IMR-90 (cell line): ENCODE measurements around the gene GPR32. TPM values are rescaled to one million over a fixed set of nuclear protein-coding genes. Genes with fewer than 3 reads are reported as not detected.

Experiments used
- ATAC-seq: fragments of 200-7000 bp; cut with Tn5 transposase; 2 replicates; pipeline ENCODE4 v1.9.1; 2020; ENCODE audit warnings: low read depth, mild to moderate bottlenecking, moderate library complexity
- BruUV-seq: library from RNA; stranded (reverse); fragments of 400-500 nt; replicated peaks from 2 replicates; lab custom pipeline; 2021; lab: Mats Ljungman, UMichigan
- CTCF ChIA-PET: fragments of 300-600 bp; formaldehyde crosslinking; extraction: SDS; loops from one replicate; lab custom pipeline; 2021; ENCODE audit warnings: antibody characterized with exemption; lab: Yijun Ruan, JAX
- POLR2A ChIA-PET: fragments of 300-600 bp; sonication (Branson Sonifier 250); formaldehyde crosslinking; loops from one replicate; lab custom pipeline; 2022; ENCODE audit warnings: antibody characterized with exemption; ENCODE audit not compliant: unreplicated experiment; lab: Charles Lee
- DNase-seq: peaks from one replicate; pipeline ENCODE4 v3.0.0; 2013
- H2AFZ ChIP-seq: replicated peaks from 2 replicates; pipeline ENCODE3; 2013; ENCODE audit warnings: low read length, mild to moderate bottlenecking; ENCODE audit not compliant: poor library complexity
- H2AK5ac ChIP-seq: 2 replicates; pipeline ENCODE4 v1.6.1; 2013; ENCODE audit warnings: low read depth, low read length, inconsistent platforms
- H2AK9ac ChIP-seq: replicated peaks from 2 replicates; pipeline ENCODE3; 2013; ENCODE audit warnings: mild to moderate bottlenecking, low read depth, low read length, moderate library complexity; ENCODE audit not compliant: poor library complexity
- H2BK120ac ChIP-seq: 2 replicates; pipeline ENCODE4 v1.6.1; 2013; ENCODE audit warnings: low read depth, low read length, inconsistent platforms
- H2BK15ac ChIP-seq: 3 replicates; pipeline ENCODE4 v1.6.1; 2013; ENCODE audit warnings: low read depth, low read length, inconsistent platforms
- H2BK20ac ChIP-seq: 2 replicates; pipeline ENCODE4 v1.6.1; 2013; ENCODE audit warnings: low read depth, mild to moderate bottlenecking, inconsistent platforms, low read length, moderate library complexity
- H2BK5ac ChIP-seq: 2 replicates; pipeline ENCODE4 v1.6.1; 2013; ENCODE audit warnings: mild to moderate bottlenecking, low read depth, low read length, inconsistent platforms; ENCODE audit not compliant: poor library complexity, severe bottlenecking
- H3K14ac ChIP-seq: replicated peaks from 2 replicates; pipeline ENCODE4 v1.6.1; 2013; ENCODE audit warnings: low read depth, low read length, inconsistent platforms
- H3K18ac ChIP-seq: 2 replicates; pipeline ENCODE4 v1.6.1; 2013; ENCODE audit warnings: low read depth, low read length, control low read depth
- H3K23ac ChIP-seq: 2 replicates; pipeline ENCODE4 v1.6.1; 2013; ENCODE audit warnings: low read depth, low read length, inconsistent platforms
- H3K27ac ChIP-seq: 2 replicates; pipeline ENCODE4 v1.5.1; 2013; ENCODE audit warnings: mild to moderate bottlenecking, control low read depth, low read length; ENCODE audit not compliant: insufficient read depth
- H3K27me3 ChIP-seq: 2 replicates; pipeline ENCODE4 v1.6.1; 2013; ENCODE audit warnings: low read length; ENCODE audit not compliant: control insufficient read depth, insufficient read depth
- H3K36me3 ChIP-seq: 2 replicates; pipeline ENCODE4 v1.6.1; 2013; ENCODE audit warnings: low read length, mixed read lengths; ENCODE audit not compliant: control insufficient read depth, insufficient read depth
- H3K4ac ChIP-seq: 2 replicates; pipeline ENCODE4 v1.6.1; 2013; ENCODE audit warnings: low read depth, low read length, inconsistent platforms
- H3K4me1 ChIP-seq: 2 replicates; pipeline ENCODE4 v1.6.1; 2013; ENCODE audit warnings: low read length, mixed read lengths; ENCODE audit not compliant: control insufficient read depth, insufficient read depth
- H3K4me2 ChIP-seq: 2 replicates; pipeline ENCODE4 v1.6.1; 2013; ENCODE audit warnings: low read depth, mild to moderate bottlenecking, control low read depth, low read length, moderate library complexity
- H3K4me3 ChIP-seq: 2 replicates; pipeline ENCODE4 v1.5.1; 2013; ENCODE audit warnings: low read depth, mild to moderate bottlenecking, control low read depth, low read length, moderate library complexity; ENCODE audit not compliant: insufficient read depth
- H3K56ac ChIP-seq: 2 replicates; pipeline ENCODE4 v1.6.1; 2013; ENCODE audit warnings: low read length, inconsistent platforms; ENCODE audit not compliant: insufficient read depth; ENCODE audit errors: extremely low read depth
- H3K79me1 ChIP-seq, 2 experiments: 2 replicates each; pipeline ENCODE4 v1.6.1; 2013; ENCODE audit warnings: low read length in 2 of 2, inconsistent platforms in 1 of 2, low read depth in 1 of 2
- H3K9ac ChIP-seq: 2 replicates; pipeline ENCODE4 v1.6.1; 2013; ENCODE audit warnings: low read depth, low read length, control low read depth
- H3K9me1 ChIP-seq: 2 replicates; pipeline ENCODE4 v1.6.1; 2013; ENCODE audit warnings: low read length, inconsistent platforms; ENCODE audit not compliant: insufficient read depth
- H3K9me3 ChIP-seq: 2 replicates; pipeline ENCODE4 v1.6.1; 2013; ENCODE audit warnings: low read length; ENCODE audit not compliant: control insufficient read depth, insufficient read depth
- H4K20me1 ChIP-seq: 2 replicates; pipeline ENCODE4 v1.6.1; 2013; ENCODE audit warnings: low read length, inconsistent platforms; ENCODE audit not compliant: insufficient read depth
- H4K5ac ChIP-seq: 2 replicates; pipeline ENCODE4 v1.6.1; 2013; ENCODE audit warnings: mild to moderate bottlenecking, low read depth, low read length, control low read depth
- H4K8ac ChIP-seq, 2 experiments: 2 replicates each; pipeline ENCODE4 v1.6.1; 2013; ENCODE audit warnings: low read depth in 2 of 2, low read length in 2 of 2, control low read depth in 1 of 2, inconsistent platforms in 1 of 2
- H4K91ac ChIP-seq: 2 replicates; pipeline ENCODE4 v1.6.1; 2013; ENCODE audit warnings: low read depth, low read length, inconsistent platforms; ENCODE audit not compliant: insufficient read depth
- BHLHE40 ChIP-seq: fragments of 150-350 bp; IDR thresholded peaks from 2 replicates; pipeline ENCODE4 v1.6.1; 2016; ENCODE audit warnings: mild to moderate bottlenecking, low read depth, low read length
- CEBPB ChIP-seq: IDR thresholded peaks from 2 replicates; pipeline ENCODE4 v1.6.1; 2012; ENCODE audit warnings: low read depth, low read length, improper control_type of control experiment
- CHD1 ChIP-seq: IDR thresholded peaks from 2 replicates; pipeline ENCODE4 v1.6.1; 2012; ENCODE audit warnings: low read depth, low read length, improper control_type of control experiment
- CTCF ChIP-seq: conservative IDR thresholded peaks from 2 replicates; pipeline ENCODE4 v1.5.1; 2012; ENCODE audit warnings: mild to moderate bottlenecking, low read depth, low read length, improper control_type of control experiment
- ELK1 ChIP-seq: fragments of 150-350 bp; IDR thresholded peaks from 2 replicates; pipeline ENCODE4 v1.6.1; 2016; ENCODE audit warnings: low read depth, mild to moderate bottlenecking, low read length, moderate library complexity, borderline replicate concordance
- FOS ChIP-seq: fragments of 150-350 bp; IDR thresholded peaks from 2 replicates; pipeline ENCODE4 v1.6.1; 2016; ENCODE audit warnings: low read depth, low read length
- MAFK ChIP-seq: IDR thresholded peaks from 2 replicates; pipeline ENCODE4 v1.6.1; 2012; ENCODE audit warnings: low read depth, low read length, improper control_type of control experiment
- MAZ ChIP-seq: IDR thresholded peaks from 2 replicates; pipeline ENCODE4 v1.6.1; 2012; ENCODE audit warnings: low read depth, mild to moderate bottlenecking, low read length, improper control_type of control experiment, moderate library complexity, borderline replicate concordance
- MXI1 ChIP-seq: IDR thresholded peaks from 2 replicates; pipeline ENCODE4 v1.6.1; 2012; ENCODE audit warnings: low read depth, mild to moderate bottlenecking, low read length, moderate library complexity, borderline replicate concordance
- NFE2L2 ChIP-seq: fragments of 150-350 bp; IDR thresholded peaks from 2 replicates; pipeline ENCODE4 v1.6.1; 2016; ENCODE audit warnings: low read depth, mild to moderate bottlenecking, low read length
- POLR2A ChIP-seq: IDR thresholded peaks from 2 replicates; pipeline ENCODE4 v1.6.1; 2012; ENCODE audit warnings: mild to moderate bottlenecking, low read depth, low read length
- RAD21 ChIP-seq: IDR thresholded peaks from 2 replicates; pipeline ENCODE4 v1.6.1; 2012; ENCODE audit warnings: low read length, improper control_type of control experiment
- RCOR1 ChIP-seq: IDR thresholded peaks from 2 replicates; pipeline ENCODE4 v1.6.1; 2012; ENCODE audit warnings: mild to moderate bottlenecking, low read length, improper control_type of control experiment; ENCODE audit not compliant: insufficient replicate concordance
- RFX5 ChIP-seq: IDR thresholded peaks from 2 replicates; pipeline ENCODE4 v1.8.0; 2012; ENCODE audit warnings: low read depth, mild to moderate bottlenecking, low read length, moderate library complexity
- SMC3 ChIP-seq: fragments of 150-350 bp; IDR thresholded peaks from 2 replicates; pipeline ENCODE4 v1.6.1; 2016; ENCODE audit warnings: low read depth, mild to moderate bottlenecking, antibody characterized with exemption, low read length, moderate library complexity
- WGBS, 2 experiments: methylation state at CpG; one replicate each; pipeline versions ENCODE4 v1.1.5 to v1.1.7; 2013; ENCODE audit warnings: missing lambda C conversion rate in 2 of 2; ENCODE audit not compliant: insufficient read length in 1 of 2; ENCODE audit errors: extremely low coverage in 2 of 2; 5-methylcytosine and 5-hydroxymethylcytosine counted together
- dilution Hi-C: fragments of 300-500 bp; cut with HindIII; formaldehyde crosslinking; loops from one replicate; pipeline ENCODE4 v1.14.3; 2018; ENCODE audit warnings: low sequenced_read_pairs; ENCODE audit not compliant: unreplicated experiment
- in situ Hi-C: fragments of 300-500 bp; cut with MboI; formaldehyde crosslinking; loops from 3 replicates; pipeline ENCODE4 v1.14.3; 2019; ENCODE audit warnings: low sequenced_read_pairs, inconsistent platforms, mixed read lengths
- intact Hi-C: fragments of 100-400 bp; cut with micrococcal nuclease; formaldehyde crosslinking; loops from 2 replicates; pipeline ENCODE4 v1.10.0; 2022
- polyA plus RNA-seq, 3 experiments: library from polyadenylated mRNA; depleted of rRNA; stranded (reverse); fragments of >200 nt; gene quantifications; 2 replicates each; pipeline ENCODE4 v1.2.3, GENCODE V29; 2012; ENCODE audit warnings: low replicate concordance in 1 of 3
- total RNA-seq: library from RNA; depleted of rRNA; stranded (reverse); fragments of >200 nt; gene quantifications from 2 replicates; pipeline ENCODE4 v1.2.3, GENCODE V29; 2012

GPR32 gene
- total and polyA plus RNA-seq, 2 of the 4 experiments (the other 2 are of a cell fraction): not detected

GRCh38 chr19:50777261-50777660 lies 7.0 kb downstream of the GPR32 start:
- no peak overlapping the region for H3K18ac ChIP-seq
- H4K20me1 ChIP-seq: no peaks in the 10 kb centered on the region
- H2AFZ ChIP-seq: no peak overlapping the region
- H2BK120ac ChIP-seq: no peak overlapping the region
- H3K9me1 ChIP-seq: no peaks in the 10 kb centered on the region
- no peak overlapping the region for H3K4ac ChIP-seq
- H2AK9ac ChIP-seq: no peak overlapping the region
- no peak overlapping the region for H4K91ac ChIP-seq
- H3K36me3 ChIP-seq: no peaks in the 10 kb centered on the region
- H3K4me3 ChIP-seq: no peak overlapping the region
- ChIA-PET POLR2A (no interaction called here), CTCF (interaction anchor here (1.0 kb wide), 1 partner anchor 240 kb away, joined by 6 read pairs; no protein-coding TSS in a partner anchor)
- no peak overlapping the region for H3K27ac ChIP-seq
- H3K27me3 ChIP-seq: peaks cover 32% of the 10 kb centered on the region
- no peaks in the 10 kb centered on the region for H3K4me1 ChIP-seq
- H2AK5ac ChIP-seq: no peak overlapping the region
- dilution Hi-C loops: no loop called here
- no peak overlapping the region for H4K8ac ChIP-seq
- no peaks in the 10 kb centered on the region for H3K79me1 ChIP-seq
- no peak overlapping the region for H3K23ac ChIP-seq
- no peak overlapping the region for H2BK20ac ChIP-seq
- no peak for ATAC-seq
- TF ChIP-seq CEBPB (no peak), CHD1 (no peak), RCOR1 (no peak), SMC3 (no peak), MXI1 (no peak), POLR2A (no peak), CTCF (no peak), MAZ (no peak), BHLHE40 (no peak), RFX5 (no peak), RAD21 (no peak), ELK1 (no peak), MAFK (no peak), FOS (no peak), NFE2L2 (no peak)
- no TSS peak for BruUV-seq
- no peak overlapping the region for H2BK5ac ChIP-seq
- WGBS, 2 experiments: 100% methylated on average over 1 of the region's 4 CpGs; no CpG with 5 or more reads in 1 of the 2 experiments
- H3K9me3 ChIP-seq: no peaks in the 10 kb centered on the region
- intact Hi-C loops: no loop called here
- no peak for DNase-seq
- H3K9ac ChIP-seq: no peak overlapping the region
- H2BK15ac ChIP-seq: no peak overlapping the region
- no peak overlapping the region for H4K5ac ChIP-seq
- H3K14ac ChIP-seq: no peak overlapping the region
- no peak overlapping the region for H3K56ac ChIP-seq
- H3K4me2 ChIP-seq: no peak overlapping the region
- in situ Hi-C loops: loop anchor here (5.0 kb wide), 1 partner anchor 70 kb away; no protein-coding TSS in a partner anchor
